ENCODE measurements around the gene SNAI1.

DNA sequence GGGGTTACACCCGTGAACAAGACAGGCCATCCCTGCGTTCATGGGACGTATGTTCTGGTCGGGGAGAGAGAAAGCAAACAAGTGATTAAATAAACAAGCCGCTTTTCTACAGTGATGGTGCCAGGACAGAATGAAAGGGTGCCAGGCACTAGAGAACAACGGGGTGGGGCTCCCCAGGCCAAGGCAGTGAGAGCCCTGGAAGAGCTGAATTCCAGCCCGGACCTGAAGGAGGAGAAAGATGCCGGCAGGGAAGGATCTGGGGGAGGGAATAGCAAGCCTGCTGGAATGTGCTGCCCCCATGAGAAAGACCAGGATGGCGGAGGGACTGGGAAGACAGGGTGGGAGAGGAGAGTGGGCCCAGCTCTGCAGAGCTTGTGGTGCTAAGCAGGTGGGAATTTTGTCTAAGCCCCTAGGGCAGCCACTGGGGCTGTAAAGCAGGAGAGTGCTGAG is 7.5 kb downstream of the SNAI1 start:
- TF ChIP-seq REST (IDR thresholded peaks at IDR 0.05; ENCODE audit: low read depth) (no peak), TCF12 (IDR thresholded peaks at IDR 0.05; ENCODE audit: low read depth) (no peak), YY1 (IDR thresholded peaks at IDR 0.05; ENCODE audit: low read depth) (no peak)
